GM10266 (cell line): ENCODE measurements around the gene PSME4.

Source experiments
- DNase-seq: peaks from one replicate; pipeline ENCODE4 v3.0.0; 2012; ENCODE audit errors: extremely low spot score
- TF ChIP-seq, protein P1 (sequence below): IDR thresholded peaks from 2 replicates; pipeline ENCODE4 v1.5.1; 2012; ENCODE audit warnings: mild to moderate bottlenecking, low read depth; ENCODE audit not compliant: control insufficient read depth, insufficient read depth; ENCODE audit errors: missing control alignments

The PSME4 gene

DNA sequence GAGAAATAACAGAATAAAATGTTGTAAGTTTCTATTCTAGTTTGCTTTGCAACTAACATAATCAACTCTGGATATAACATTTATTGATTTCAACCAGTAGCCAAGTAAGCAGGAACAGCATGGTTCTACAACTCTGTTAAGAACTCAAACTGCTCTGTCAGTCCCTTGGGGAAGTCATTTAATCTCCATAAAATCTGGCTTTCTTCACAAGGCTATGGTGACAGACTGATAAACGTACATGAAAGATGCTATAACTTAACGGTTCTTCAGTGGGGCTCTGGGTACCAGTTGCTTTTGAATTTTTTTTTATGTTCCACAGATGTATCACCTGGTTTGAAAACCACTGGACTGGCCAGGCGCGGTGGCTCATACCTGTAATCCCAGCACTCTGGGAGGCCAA lies 10.3 kb downstream of the PSME4 start:
- no peak for DNase-seq
- TF ChIP-seq, protein P1, sequence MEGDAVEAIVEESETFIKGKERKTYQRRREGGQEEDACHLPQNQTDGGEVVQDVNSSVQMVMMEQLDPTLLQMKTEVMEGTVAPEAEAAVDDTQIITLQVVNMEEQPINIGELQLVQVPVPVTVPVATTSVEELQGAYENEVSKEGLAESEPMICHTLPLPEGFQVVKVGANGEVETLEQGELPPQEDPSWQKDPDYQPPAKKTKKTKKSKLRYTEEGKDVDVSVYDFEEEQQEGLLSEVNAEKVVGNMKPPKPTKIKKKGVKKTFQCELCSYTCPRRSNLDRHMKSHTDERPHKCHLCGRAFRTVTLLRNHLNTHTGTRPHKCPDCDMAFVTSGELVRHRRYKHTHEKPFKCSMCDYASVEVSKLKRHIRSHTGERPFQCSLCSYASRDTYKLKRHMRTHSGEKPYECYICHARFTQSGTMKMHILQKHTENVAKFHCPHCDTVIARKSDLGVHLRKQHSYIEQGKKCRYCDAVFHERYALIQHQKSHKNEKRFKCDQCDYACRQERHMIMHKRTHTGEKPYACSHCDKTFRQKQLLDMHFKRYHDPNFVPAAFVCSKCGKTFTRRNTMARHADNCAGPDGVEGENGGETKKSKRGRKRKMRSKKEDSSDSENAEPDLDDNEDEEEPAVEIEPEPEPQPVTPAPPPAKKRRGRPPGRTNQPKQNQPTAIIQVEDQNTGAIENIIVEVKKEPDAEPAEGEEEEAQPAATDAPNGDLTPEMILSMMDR, result no peak

DNA sequence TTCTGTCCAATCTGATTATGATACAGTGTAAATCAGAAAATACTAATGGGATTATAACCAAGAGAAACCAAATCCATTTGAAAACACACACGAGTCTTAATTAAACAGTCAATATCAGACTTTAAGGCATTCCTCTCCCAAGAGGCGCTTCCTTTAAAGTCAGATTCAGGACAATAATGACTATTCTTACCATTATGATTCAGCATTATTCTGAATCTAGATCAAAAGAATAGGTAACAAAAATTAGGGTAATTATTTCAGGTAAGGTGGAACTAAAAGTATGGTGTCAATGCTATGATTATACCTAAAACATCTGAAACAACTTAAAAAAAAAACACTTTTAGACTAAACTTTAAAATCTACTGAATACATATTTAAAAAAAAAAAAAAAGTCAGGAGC lies 12.3 kb downstream of the PSME4 start:
- DNase-seq, result no peak
- TF ChIP-seq, protein P1, result no peak

DNA sequence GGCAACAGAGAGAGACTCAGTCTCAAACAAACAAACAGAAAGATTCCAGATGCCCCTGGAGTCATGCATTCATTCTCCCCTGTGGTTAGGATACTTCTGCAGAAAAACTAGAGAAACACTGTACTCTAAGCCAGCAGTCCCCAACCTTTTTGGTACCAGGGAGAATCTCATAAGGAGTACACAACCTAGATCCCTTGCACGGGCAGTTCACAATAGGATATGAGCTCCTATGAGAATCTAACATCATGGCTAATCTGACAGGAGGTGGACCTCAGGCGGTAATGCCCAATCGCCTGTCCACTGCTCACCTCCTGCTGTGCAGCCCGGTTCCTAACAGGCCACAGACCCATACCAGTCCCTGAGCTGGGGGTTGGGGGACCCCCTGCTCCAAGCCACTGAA lies 18.3 kb downstream of the PSME4 start:
- TF ChIP-seq, protein P1, result no peak
- no peak for DNase-seq

DNA sequence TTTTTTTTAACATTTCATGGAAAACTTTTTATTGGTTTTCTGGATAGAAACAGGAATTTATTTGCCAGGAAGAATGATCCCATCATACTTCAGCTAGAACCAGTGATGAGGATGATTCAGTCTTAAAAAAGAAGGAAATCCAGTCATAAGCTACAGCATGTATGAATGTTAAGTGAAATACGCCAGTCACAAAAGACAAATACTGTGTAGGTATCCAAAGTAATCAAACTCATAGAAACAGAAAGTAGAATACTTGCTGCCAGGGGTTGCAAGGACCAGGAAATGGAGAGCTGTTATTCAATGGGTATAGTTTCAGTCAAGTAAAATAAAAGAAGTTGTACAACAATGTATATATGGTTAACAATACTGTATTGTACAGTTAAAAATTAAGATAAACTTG lies 21.3 kb downstream of the PSME4 start:
- TF ChIP-seq, protein P1, result no peak
- no peak for DNase-seq

DNA sequence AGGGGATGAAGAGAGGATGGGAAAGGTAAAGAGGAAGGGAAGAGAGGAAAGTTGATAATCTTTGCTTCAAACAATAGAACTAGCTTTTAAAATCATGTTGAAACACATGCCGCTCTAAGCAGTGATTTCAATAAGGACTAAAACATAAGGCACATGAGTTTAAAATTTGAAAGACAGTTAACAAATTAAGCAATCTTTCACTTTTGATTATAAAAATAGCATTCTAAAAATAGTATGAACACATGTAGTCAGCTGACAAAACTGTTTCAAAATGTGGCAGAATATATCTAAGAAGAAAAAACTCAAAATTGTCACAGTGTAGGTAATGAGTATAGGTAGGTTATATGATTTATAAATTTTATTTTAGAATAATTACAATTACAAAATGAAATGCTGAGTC lies 25.3 kb downstream of the PSME4 start:
- TF ChIP-seq, protein P1, result no peak
- DNase-seq, result no peak

DNA sequence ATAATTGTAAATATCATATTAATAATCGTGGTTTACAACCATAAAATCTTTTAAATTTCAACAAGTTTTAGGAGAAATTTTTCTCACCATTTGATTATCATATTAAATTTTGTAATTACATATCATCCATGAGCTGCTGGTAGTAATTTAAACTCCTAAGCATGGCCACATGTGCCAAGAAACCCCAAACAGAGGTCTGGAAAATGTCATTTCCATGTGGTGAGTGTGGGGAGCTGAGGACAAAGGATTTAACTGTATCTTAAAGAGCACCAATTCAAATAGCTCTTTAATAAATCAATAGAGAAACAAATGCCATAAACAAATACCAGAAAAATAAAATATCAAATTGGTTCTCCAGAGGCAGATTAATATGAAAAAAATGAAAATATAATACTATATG lies 26.3 kb downstream of the PSME4 start:
- no peak for DNase-seq
- TF ChIP-seq, protein P1, result no peak

DNA sequence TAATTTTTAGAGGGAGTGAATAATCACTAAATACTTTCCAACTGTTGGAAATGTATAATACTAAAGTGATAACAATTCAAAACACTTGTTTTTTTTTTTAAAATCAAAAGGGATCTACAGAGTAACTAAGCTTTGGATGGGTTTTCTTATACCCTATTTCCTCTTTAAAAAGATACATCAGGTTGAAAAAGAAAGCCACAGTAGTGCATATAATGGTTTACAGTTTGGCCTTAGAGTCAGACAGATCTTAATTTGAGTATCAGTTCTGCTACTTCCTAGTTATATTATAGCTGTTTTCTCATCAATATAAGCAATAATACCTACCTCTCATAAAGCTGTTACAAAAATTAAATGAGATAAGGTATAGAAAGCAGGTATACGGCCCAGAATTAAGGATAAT lies 28.5 kb downstream of the PSME4 start:
- DNase-seq, result no peak
- TF ChIP-seq, protein P1, result no peak
